ENCODE data around the gene XXYLT1.
A peak's percentile ranks its signal among the peaks of the same experiment; 100 is the strongest.

XXYLT1 gene

GRCh38 chr3:195209083-195209846, 61.7 kb downstream of the XXYLT1 start:
- DNase-seq (ENCODE audit: extremely low spot score), result no peak
- ChIA-PET CTCF (interaction anchor here (0.9 to 3.8 kb wide), 4 partner anchors 9 to 527 kb away, joined by 3 to 21 read pairs (median 4); no protein-coding TSS in a partner anchor), POLR2A (no interaction called here)
- no peak for TF ChIP-seq CTCF (IDR thresholded peaks at IDR 0.05; ENCODE audit: control extremely low read depth, extremely low read depth, low read depth, missing control alignments)

GRCh38 chr3:195208631-195209030, 62.3 kb downstream of the XXYLT1 start:
- TF ChIP-seq CTCF (IDR thresholded peaks at IDR 0.05; ENCODE audit: control extremely low read depth, extremely low read depth, low read depth, missing control alignments), result no peak
- CTCF ChIA-PET, result interaction anchor here (1.1 to 3.8 kb wide), 3 partner anchors 14 to 526 kb away, joined by 3 to 21 read pairs (median 4); no protein-coding TSS in a partner anchor
- POLR2A ChIA-PET, result no interaction called here
- no peak for DNase-seq (ENCODE audit: extremely low spot score)

- POLR2A ChIA-PET, result no interaction called here
- CTCF ChIA-PET, result interaction anchor here (1.1 to 3.8 kb wide), 4 partner anchors 14 to 525 kb away, joined by 3 to 21 read pairs (median 4); no protein-coding TSS in a partner anchor
- DNase-seq (ENCODE audit: extremely low spot score), result peak; percentile 68
- no peak for TF ChIP-seq CTCF (IDR thresholded peaks at IDR 0.05; ENCODE audit: control extremely low read depth, extremely low read depth, low read depth, missing control alignments)
These were observed 62.8 kb downstream of the XXYLT1 start for GRCh38 chr3:195208183-195208582.

- no peak for TF ChIP-seq CTCF (IDR thresholded peaks at IDR 0.05; ENCODE audit: control extremely low read depth, extremely low read depth, low read depth, missing control alignments)
- POLR2A ChIA-PET, result no interaction called here
- CTCF ChIA-PET, result interaction anchor here (1.0 to 1.3 kb wide), 3 partner anchors 12 to 53 kb away, joined by 3 read pairs; no protein-coding TSS in a partner anchor
- no peak for DNase-seq (ENCODE audit: extremely low spot score)
These were observed 63.2 kb downstream of the XXYLT1 start for GRCh38 chr3:195207731-195208130.

- POLR2A ChIA-PET, result no interaction called here
- CTCF ChIA-PET, result interaction anchor here (1.0 to 1.2 kb wide), 2 partner anchors 12 to 52 kb away, joined by 3 read pairs; no protein-coding TSS in a partner anchor
- DNase-seq (ENCODE audit: extremely low spot score), result no peak
- TF ChIP-seq CTCF (IDR thresholded peaks at IDR 0.05; ENCODE audit: control extremely low read depth, extremely low read depth, low read depth, missing control alignments), result no peak
These were observed 63.9 kb downstream of the XXYLT1 start for GRCh38 chr3:195207056-195207455.

GRCh38 chr3:195204360-195205163, 66.4 kb downstream of the XXYLT1 start:
- no peak for TF ChIP-seq CTCF (IDR thresholded peaks at IDR 0.05; ENCODE audit: control extremely low read depth, extremely low read depth, low read depth, missing control alignments)
- CTCF ChIA-PET, result interaction anchor here (0.9 to 2.0 kb wide), 3 partner anchors 16 to 45 kb away, joined by 3 to 7 read pairs (median 4); no protein-coding TSS in a partner anchor
- DNase-seq (ENCODE audit: extremely low spot score), result no peak
- POLR2A ChIA-PET, result interaction anchor here (0.6 kb wide), 1 partner anchor 140 kb away, joined by 3 read pairs; no protein-coding TSS in a partner anchor

Data from GM10248 (cell line).